Panc1 (cell line): ENCODE data around the gene LRRC18. TPM values are rescaled to one million over a fixed set of nuclear protein-coding genes. Genes with fewer than 3 reads are reported as not detected.

Experiments
- ATAC-seq: fragments of 200-7000 bp; cut with Tn5 transposase; 2 replicates; pipeline ENCODE4 v1.9.1; 2020; ENCODE audit warnings: mild to moderate bottlenecking, moderate library complexity
- BruUV-seq: library from RNA; stranded (reverse); fragments of 400-500 nt; replicated peaks from 2 replicates; lab custom pipeline; 2021; lab: Mats Ljungman, UMichigan
- CTCF ChIA-PET: fragments of 300-600 bp; sonication (Branson Sonifier 250); formaldehyde crosslinking; loops from one replicate; lab custom pipeline; 2022; ENCODE audit warnings: antibody characterized with exemption; lab: Charles Lee
- POLR2A ChIA-PET: fragments of 300-600 bp; sonication (Branson Sonifier 250); formaldehyde crosslinking; loops from one replicate; lab custom pipeline; 2022; ENCODE audit warnings: antibody characterized with exemption; lab: Charles Lee
- DNase-seq: peaks from one replicate; pipeline ENCODE4 v3.0.0-alpha.2; 2010; ENCODE audit warnings: low read depth, low spot score
- H3K27ac ChIP-seq: 2 replicates; pipeline ENCODE4 v1.5.1; 2011; ENCODE audit warnings: mild to moderate bottlenecking, low read length, inconsistent platforms
- H3K27me3 ChIP-seq: fragments of 200-500 bp; sonication (Bioruptor generic); 2 replicates; pipeline ENCODE4 v1.6.0; 2014; ENCODE audit warnings: low read length, inconsistent platforms; ENCODE audit not compliant: control insufficient read depth, insufficient read depth
- H3K36me3 ChIP-seq: fragments of 200-500 bp; sonication (Bioruptor generic); 2 replicates; pipeline ENCODE4 v1.5.1; 2014; ENCODE audit warnings: inconsistent platforms, mild to moderate bottlenecking, low read length, moderate library complexity; ENCODE audit not compliant: control insufficient read depth, insufficient read depth
- H3K4me1 ChIP-seq: 2 replicates; pipeline ENCODE4 v1.5.1; 2011; ENCODE audit warnings: inconsistent platforms, mild to moderate bottlenecking, low read length, moderate library complexity; ENCODE audit not compliant: control insufficient read depth, insufficient read depth
- H3K4me3 ChIP-seq, 2 experiments: 2 replicates each; pipeline ENCODE4 v1.5.1; 2011 to 2012; ENCODE audit warnings: low read depth in 2 of 2, low read length in 2 of 2, mild to moderate bottlenecking in 2 of 2, inconsistent platforms in 1 of 2, moderate library complexity in 1 of 2
- H3K9me3 ChIP-seq: fragments of 200-500 bp; sonication (Bioruptor generic); 2 replicates; pipeline ENCODE4 v1.5.1; 2014; ENCODE audit warnings: low read depth, mild to moderate bottlenecking, inconsistent platforms, low read length, moderate library complexity; ENCODE audit not compliant: control insufficient read depth, insufficient read depth
- CTCF ChIP-seq: fragments of 450-650 bp; IDR thresholded peaks from 2 replicates; pipeline ENCODE4 v1.5.1; 2017; ENCODE audit warnings: mild to moderate bottlenecking
- POLR2AphosphoS5 ChIP-seq: IDR thresholded peaks from 2 replicates; pipeline ENCODE4 v1.6.1; 2012; ENCODE audit warnings: mild to moderate bottlenecking, low read depth, low read length, moderate library complexity
- REST ChIP-seq, 2 experiments: IDR thresholded peaks; 2 replicates each; pipeline ENCODE4 v1.6.1; 2011 to 2012; ENCODE audit warnings: low read depth in 2 of 2, control low read depth in 1 of 2, low read length in 1 of 2, mild to moderate bottlenecking in 1 of 2, moderate library complexity in 1 of 2; ENCODE audit not compliant: insufficient read depth in 1 of 2
- SIN3A ChIP-seq: IDR thresholded peaks from 2 replicates; pipeline ENCODE4 v1.6.1; 2012; ENCODE audit warnings: low read depth, mild to moderate bottlenecking, low read length, moderate library complexity, borderline replicate concordance; ENCODE audit not compliant: insufficient read depth
- TCF7L2 ChIP-seq: IDR thresholded peaks from 2 replicates; pipeline ENCODE4 v1.6.1; 2011; ENCODE audit warnings: mild to moderate bottlenecking, low read depth, low read length, inconsistent platforms
- in situ Hi-C: cut with HindIII; loops from 2 replicates; pipeline ENCODE4 v1.10.0; 2016; ENCODE audit warnings: low sequenced_read_pairs, low pct_unique_long_range_greater_than_20kb
- intact Hi-C: fragments of 100-400 bp; cut with micrococcal nuclease; formaldehyde crosslinking; loops from one replicate; pipeline ENCODE4 v1.10.0; 2022; ENCODE audit not compliant: unreplicated experiment
- total RNA-seq: library from RNA; stranded (reverse); gene quantifications from one replicate; pipeline ENCODE4 v1.2.1, GENCODE V29; 2021; ENCODE audit not compliant: unreplicated experiment

LRRC18 gene
- total RNA-seq, 1 experiment from 2014 or later, result not detected

- ChIA-PET POLR2A (interaction anchor here (0.8 kb wide), 1 partner anchor 16 kb away, joined by 3 read pairs; no protein-coding TSS in a partner anchor), CTCF (no interaction called here)
Measured at GRCh38 chr10:48895803-48896195, 43.8 kb downstream of the LRRC18 start.

GRCh38 chr10:48894911-48895802, 44.5 kb downstream of the LRRC18 start:
- intact Hi-C loops, result no loop called here
- POLR2A ChIA-PET, result no interaction called here
- no peak for TF ChIP-seq POLR2AphosphoS5
- no peak for TF ChIP-seq SIN3A
- no peak for TF ChIP-seq CTCF
- no peak for TF ChIP-seq TCF7L2

More at GRCh38 chr10:48895803-48896195, 43.8 kb downstream of the LRRC18 start:
- in situ Hi-C loops, result no loop called here
- BruUV-seq, result no TSS peak
- Histone ChIP-seq H3K4me1 (no peaks in the 10 kb centered on the region), H3K9me3 (no peaks in the 10 kb centered on the region), H3K4me3 (no peak overlapping the region), H3K27me3 (peaks cover 6% of the 10 kb centered on the region), H3K36me3 (no peaks in the 10 kb centered on the region), H3K27ac (no peak overlapping the region)
- TF ChIP-seq CTCF, result no peak
- TF ChIP-seq POLR2AphosphoS5, result no peak
- no peak for TF ChIP-seq TCF7L2
- TF ChIP-seq SIN3A, result no peak
- TF ChIP-seq REST (IDR thresholded peaks at IDR 0.05; ENCODE audit: insufficient read depth in 1 of 2, low read depth in 2 of 2, low read length in 1 of 2), result no peak
- ATAC-seq (no peak), DNase-seq (no peak)
- intact Hi-C loops, result no loop called here

More at GRCh38 chr10:48894911-48895802, 44.5 kb downstream of the LRRC18 start:
- Histone ChIP-seq H3K27ac (no peak overlapping the region), H3K4me3 (no peak overlapping the region), H3K27me3 (peaks cover 6% of the 10 kb centered on the region), H3K4me1 (no peaks in the 10 kb centered on the region), H3K36me3 (no peaks in the 10 kb centered on the region), H3K9me3 (no peaks in the 10 kb centered on the region)
- no TSS peak for BruUV-seq
- CTCF ChIA-PET, result no interaction called here
- ATAC-seq, result no peak
- in situ Hi-C loops, result no loop called here
- no peak for DNase-seq
